HG02642 (cell line): ENCODE data around the gene ATP6V1B1.

ENCODE experiments used
- ATAC-seq: cut with Tn5 transposase; IDR thresholded peaks from one replicate; pipeline ENCODE4 v1.9.1; 2021; ENCODE audit warnings: mild to moderate bottlenecking; ENCODE audit not compliant: unreplicated experiment, poor library complexity

The ATP6V1B1 gene

GRCh38 chr2:70923378-70924015 lies 12.2 kb upstream of the ATP6V1B1 start:
- ATAC-seq = no peak

GRCh38 chr2:70926042-70926441 lies 9.7 kb upstream of the ATP6V1B1 start:
- no peak for ATAC-seq

DNA sequence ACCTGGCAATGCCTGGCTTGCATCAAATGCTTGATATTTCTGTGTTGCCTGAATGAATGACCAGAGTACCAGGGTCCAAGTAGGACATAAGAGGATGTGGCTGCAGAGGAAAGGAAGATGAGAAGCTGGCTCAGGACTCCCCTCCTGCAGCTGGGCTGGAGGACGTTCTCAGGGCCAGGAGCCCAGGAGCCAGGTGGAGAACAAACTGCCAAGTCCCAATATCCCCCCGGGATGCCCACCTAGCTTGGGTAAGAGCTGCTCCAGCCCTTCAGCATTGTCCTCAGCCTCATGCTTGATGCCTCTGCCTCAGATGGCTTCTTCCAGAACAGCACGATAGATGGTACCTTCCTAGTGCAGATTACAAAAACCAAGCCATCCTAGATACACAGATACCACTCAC lies 8.6 kb upstream of the ATP6V1B1 start:
- ATAC-seq = no peak

- no peak for ATAC-seq
Observed at GRCh38 chr2:70927641-70928040, 8.1 kb upstream of the ATP6V1B1 start.

- ATAC-seq = no peak
Observed at GRCh38 chr2:70928366-70928765, 7.3 kb upstream of the ATP6V1B1 start.

DNA sequence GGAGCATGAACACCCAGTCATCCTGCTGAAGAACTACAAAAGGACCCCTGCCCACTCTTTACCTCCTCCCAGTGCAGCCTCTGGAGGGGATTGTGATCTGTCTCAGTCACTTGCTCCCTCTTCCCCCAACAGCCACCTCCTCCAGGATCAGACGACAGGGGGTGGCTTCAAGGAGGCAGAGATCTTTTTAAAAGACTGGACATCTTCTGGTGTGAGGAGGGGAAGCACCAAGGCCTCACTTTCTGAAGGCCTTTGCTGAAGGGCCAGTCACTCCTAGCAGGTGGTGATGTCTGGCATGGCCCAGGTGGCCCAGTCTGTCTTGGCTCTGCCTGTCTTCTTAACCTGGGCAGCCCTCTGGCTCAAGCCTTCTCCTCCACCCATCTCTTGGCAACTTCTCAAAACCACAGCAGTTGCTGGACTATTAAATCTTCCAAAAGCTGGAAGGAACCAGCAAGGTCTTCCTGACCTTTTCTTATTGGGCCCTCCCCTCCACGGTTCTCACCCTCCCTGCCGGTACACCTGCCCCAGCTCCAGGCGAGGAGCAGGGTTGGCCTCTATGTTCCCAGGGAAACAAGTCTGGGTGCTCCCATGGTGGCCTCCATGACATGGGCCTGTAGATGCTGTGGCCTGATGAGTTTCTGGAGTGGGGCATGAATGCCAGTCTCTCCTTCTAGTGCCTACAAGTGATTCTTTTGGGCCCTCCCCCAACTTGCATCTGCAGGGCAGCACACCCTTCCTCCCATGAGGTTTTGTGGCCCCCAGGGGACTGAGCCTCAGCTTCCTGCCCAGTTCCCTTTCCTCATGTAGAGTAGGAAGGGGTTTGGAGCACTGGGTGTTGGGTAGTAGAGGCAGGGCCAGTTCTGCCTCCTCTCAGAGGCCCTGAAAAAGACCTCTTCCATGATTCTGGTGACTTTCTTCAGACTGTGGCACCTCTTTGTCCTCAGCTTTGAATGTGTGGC lies 5.0 kb upstream of the ATP6V1B1 start:
- ATAC-seq = no peak

DNA sequence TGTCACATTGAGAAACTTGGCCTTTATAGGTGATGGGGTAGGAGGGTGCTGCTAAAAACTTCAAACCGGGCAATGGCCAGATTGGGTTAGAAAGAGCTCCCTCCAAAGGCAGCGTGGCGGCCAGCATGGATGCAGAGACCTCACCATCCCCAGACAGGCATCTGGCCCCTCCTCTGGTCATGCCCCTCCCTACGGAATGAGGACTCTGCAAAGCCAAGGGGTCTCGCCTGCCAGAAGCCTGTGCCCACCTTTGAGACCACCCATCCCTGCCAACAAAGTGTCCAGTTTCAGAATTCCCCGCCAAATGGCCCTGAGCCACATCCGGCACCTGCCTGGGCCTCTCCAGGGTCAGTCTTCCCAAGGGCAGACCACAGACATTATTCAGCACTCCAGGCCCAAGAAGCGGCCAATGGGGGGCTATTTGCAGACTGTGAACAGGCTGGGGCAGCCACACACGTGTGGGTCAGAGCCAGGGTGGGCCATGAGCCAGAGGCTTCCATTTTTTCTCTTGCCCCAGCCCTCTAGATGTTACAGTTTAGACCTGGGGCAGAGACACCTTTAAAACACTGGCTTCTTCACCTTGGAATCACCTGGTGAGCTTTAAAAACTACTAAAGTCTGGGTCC lies 4.2 kb upstream of the ATP6V1B1 start:
- ATAC-seq = no peak

- ATAC-seq = no peak
Observed at GRCh38 chr2:70932631-70933230, 3.0 kb upstream of the ATP6V1B1 start.

GRCh38 chr2:70934981-70935380 lies 719 bp upstream of the ATP6V1B1 start:
- no peak for ATAC-seq

DNA sequence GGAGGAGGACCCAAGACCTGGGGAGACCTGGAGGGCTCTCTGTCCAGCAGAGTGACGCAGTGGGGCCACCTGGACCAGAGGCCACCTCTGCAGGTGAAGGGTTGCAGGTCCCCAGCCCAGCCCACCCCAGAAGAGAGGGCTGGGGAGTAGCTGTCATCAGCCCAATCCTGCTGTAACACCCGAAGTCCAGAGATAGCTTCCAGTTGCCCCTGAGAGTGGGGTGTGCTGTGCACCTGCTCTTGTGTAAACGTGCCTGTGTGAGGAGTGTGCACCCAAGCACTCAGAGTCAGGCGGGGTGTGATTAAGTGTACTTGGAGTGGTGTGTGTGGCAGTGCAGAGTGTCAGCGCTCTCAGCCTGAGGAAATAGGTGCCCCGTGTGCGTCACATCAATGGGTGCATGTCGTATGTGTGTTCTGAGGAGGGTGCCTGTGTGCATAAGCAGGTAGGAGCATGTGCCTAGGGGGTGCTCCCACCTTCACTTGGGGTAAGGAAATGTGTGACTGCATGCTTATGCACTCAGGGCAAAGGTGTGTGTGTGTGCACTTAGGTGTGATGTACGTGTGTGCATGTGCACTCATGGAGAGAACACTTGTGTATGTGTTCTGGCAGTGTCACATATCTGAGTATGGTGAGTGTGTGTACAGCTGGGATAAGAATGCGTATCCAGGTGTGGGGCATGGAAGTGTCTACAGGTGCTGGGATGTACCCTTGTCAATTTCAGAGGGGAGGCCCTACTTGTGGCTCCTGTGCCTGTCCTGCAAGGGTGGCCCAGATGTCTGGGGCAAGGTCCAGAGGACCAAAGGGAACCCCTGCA lies 672 bp downstream of the ATP6V1B1 start:
- no peak for ATAC-seq

DNA sequence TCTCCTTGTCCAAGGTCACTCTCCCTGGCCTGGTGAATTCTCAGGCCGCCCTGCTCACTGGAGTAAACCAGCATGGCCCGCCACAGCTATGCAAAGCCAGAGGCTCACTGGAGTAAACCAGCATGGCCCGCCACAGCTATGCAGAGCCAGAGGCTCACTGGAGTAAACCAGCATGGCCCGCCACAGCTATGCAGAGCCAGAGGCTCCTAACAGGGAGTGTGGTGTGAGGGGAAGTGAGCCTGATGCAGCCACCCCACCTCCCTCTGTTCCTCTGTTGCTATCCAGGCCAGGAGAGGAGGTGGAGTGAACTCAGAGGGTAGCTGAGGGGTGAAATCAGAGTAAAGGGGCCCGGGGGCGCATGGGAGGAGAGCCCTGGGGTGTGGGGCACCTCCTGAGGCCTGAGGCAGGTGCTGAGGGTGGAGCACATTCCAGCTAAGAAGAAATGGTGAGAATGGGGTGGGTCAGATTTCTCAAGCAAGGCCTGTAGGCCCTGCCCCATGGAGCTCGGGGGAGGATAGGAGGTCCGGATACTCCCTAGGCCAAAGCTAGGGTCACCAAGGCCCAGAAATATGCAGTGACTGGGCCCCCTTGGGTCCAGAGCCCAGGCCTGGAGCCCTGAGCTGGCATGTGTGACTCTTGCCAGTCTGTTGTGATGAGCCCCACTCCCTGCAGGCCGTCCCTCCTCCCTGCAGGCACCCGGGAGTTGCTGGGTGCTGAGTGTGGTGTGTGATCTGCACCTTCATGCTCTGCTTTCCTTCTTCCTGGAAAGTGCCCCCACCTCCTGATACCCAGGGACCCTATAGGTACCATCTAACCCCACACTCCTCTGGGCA lies 1.5 kb downstream of the ATP6V1B1 start:
- ATAC-seq = no peak

- no peak for ATAC-seq
Observed at GRCh38 chr2:70937866-70938585, 2.3 kb downstream of the ATP6V1B1 start.

DNA sequence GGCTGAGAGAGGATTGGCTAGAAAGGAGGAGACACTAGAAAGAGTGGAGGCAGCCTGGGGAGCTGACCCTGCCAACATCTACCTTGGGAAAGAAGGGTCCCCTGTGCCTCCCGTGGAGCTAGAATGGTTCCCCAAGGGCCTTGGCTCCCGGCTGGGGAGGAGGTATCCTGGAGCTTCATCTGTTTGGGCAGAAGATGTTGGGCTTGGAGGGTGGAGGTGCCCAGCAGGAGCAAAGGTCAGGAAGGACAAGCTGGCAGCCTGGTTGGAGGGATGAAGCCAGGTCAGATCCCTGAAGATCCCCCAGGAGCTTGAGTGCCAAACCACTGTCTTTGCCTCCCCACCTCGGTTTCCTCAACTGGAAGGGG lies 2.9 kb downstream of the ATP6V1B1 start:
- ATAC-seq = no peak

DNA sequence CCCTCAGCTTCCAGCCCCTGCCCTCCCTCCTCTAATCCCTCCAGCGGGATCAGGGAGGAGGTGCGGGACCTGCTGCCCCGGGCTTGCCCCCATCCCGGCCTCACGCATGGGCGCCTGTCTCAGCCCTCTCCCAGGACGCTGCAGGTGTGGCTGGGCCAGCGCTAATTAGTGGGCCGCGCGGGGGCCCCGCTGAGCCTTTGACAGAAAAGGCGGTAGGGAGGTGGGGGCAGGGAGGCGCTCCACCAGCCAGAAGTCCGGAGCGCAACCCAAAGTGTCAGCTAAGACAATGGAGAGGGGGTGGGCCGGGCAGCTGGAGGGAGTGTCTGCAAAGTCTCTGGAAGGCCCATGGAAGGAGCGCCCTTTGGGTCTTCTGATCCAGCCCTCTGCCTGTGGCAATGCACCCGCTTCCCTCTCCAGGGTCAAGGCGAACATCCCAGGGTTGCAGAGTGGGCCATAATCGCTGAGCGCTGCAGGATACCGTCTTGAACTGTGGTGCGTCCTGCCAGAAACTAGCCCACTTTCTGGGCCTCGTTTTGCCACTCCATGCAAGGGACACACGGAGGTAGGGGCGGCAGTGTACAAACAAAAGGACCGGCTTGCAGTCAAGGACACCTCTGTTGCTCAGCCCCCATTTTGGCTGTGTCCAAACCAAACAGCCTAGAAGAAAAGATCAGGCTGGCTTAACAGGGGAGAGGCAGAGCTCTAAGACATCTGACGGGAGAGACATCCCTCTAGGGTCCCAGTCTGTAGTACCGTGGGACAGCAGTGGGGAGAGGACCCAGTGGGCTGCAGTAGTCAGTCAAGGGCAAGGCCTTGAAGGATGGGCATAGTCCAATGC lies 3.5 kb downstream of the ATP6V1B1 start:
- no peak for ATAC-seq

GRCh38 chr2:70939839-70940580 lies 4.3 kb downstream of the ATP6V1B1 start:
- no peak for ATAC-seq

GRCh38 chr2:70941186-70941585 lies 5.5 kb downstream of the ATP6V1B1 start:
- ATAC-seq = no peak

- no peak for ATAC-seq
Observed at GRCh38 chr2:70941701-70942100, 6.0 kb downstream of the ATP6V1B1 start.
